GM18517 (cell line): ENCODE measurements around the gene SIAH1.
"Not testable (repeated sequence)": the region's sequence is repeated elsewhere in the genome, so short reads cannot be mapped to it uniquely, and the experiment has no call there.

Experiments
- ATAC-seq: cut with Tn5 transposase; IDR thresholded peaks from one replicate; pipeline ENCODE4 v1.9.1; 2021; ENCODE audit warnings: mild to moderate bottlenecking, moderate library complexity; ENCODE audit not compliant: unreplicated experiment

Gene SIAH1

GRCh38 chr16:48367441-48368049 lies 17.7 kb downstream of the SIAH1 start:
- ATAC-seq: no peak

- ATAC-seq: peak; percentile 62
Measured at GRCh38 chr16:48366165-48367093, 18.8 kb downstream of the SIAH1 start.

GRCh38 chr16:48365601-48366164 lies 19.5 kb downstream of the SIAH1 start:
- ATAC-seq: peak; percentile 78

- no peak for ATAC-seq
Measured at GRCh38 chr16:48365025-48365600, 20.1 kb downstream of the SIAH1 start.

GRCh38 chr16:48361540-48362144 lies 23.6 kb downstream of the SIAH1 start:
- ATAC-seq: no peak

GRCh38 chr16:48361012-48361411 lies 24.2 kb downstream of the SIAH1 start:
- no peak for ATAC-seq

GRCh38 chr16:48359983-48360382 lies 25.2 kb downstream of the SIAH1 start:
- ATAC-seq: no peak

- ATAC-seq: no peak
Measured at GRCh38 chr16:48358419-48358818, 26.8 kb downstream of the SIAH1 start.

- ATAC-seq: no peak
Measured at GRCh38 chr16:48356633-48357376, 28.4 kb downstream of the SIAH1 start.

GRCh38 chr16:48354877-48355855 lies 30.0 kb downstream of the SIAH1 start:
- ATAC-seq: no peak

GRCh38 chr16:48354385-48354784 lies 30.8 kb downstream of the SIAH1 start:
- ATAC-seq: not testable (repeated sequence)

- peak; percentile 74 for ATAC-seq
Measured at GRCh38 chr16:48353565-48354163, 31.5 kb downstream of the SIAH1 start.

GRCh38 chr16:48352648-48353390 lies 32.4 kb downstream of the SIAH1 start:
- no peak for ATAC-seq

GRCh38 chr16:48350736-48351135 lies 34.5 kb downstream of the SIAH1 start:
- no peak for ATAC-seq

- ATAC-seq: no peak
Measured at GRCh38 chr16:48347980-48348379, 37.2 kb downstream of the SIAH1 start.

GRCh38 chr16:48347191-48347865 lies 37.9 kb downstream of the SIAH1 start:
- no peak for ATAC-seq

- ATAC-seq: no peak
Measured at GRCh38 chr16:48342591-48342990, 42.6 kb downstream of the SIAH1 start.

- ATAC-seq: no peak
Measured at GRCh38 chr16:48340054-48340453, 45.2 kb downstream of the SIAH1 start.
